ENCODE results near the gene SLC7A7. TPM values are rescaled to one million over a fixed set of nuclear protein-coding genes. Genes with fewer than 3 reads are reported as not detected.
"Not testable (repeated sequence)": the region's sequence is repeated elsewhere in the genome, so short reads cannot be mapped to it uniquely, and the experiment has no call there.

The SLC7A7 gene
- total RNA-seq, 1 donor from 2014 or later = 63.5 TPM

DNA sequence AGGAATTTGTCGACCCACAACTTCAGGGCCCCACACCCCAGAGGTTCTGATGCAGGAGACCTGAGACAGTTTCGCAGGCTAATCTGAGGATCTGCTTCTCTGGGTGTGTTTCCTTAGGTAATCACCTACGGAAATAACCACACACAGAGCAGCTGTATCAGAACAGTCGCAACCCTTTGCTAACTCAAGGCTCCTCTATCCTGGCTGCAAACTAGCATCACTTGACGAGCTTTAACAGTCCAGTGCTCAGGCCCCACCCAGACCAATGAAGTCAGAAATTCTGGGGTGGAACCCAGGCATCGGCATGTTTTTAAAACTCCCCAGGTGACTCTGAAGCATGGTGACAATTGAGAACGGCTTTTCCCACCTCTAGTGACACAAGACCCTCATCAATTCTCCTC lies 20.7 kb downstream of the SLC7A7 start:
- no peak for DNase-seq (ENCODE audit: low read depth)

DNA sequence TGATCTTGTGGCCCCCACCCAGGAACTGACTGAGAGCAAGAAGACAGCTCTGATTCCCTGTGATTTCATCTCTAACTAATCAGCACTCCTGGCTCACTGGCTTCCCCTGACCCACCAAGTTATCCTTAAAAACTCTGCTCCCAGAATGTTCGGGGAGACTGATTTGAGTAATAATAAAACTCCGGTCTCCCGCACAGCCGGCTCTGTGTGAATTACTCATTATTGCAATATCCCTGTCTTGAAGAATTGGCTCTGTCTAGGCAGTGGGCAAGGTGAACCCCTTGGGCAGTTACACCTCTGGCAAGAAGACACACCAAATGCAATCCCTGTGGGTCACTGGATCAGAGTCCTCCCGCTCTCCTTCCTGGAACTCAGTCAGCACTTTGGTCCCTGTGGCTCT lies 21.3 kb downstream of the SLC7A7 start:
- no peak for DNase-seq (ENCODE audit: low read depth)

DNA sequence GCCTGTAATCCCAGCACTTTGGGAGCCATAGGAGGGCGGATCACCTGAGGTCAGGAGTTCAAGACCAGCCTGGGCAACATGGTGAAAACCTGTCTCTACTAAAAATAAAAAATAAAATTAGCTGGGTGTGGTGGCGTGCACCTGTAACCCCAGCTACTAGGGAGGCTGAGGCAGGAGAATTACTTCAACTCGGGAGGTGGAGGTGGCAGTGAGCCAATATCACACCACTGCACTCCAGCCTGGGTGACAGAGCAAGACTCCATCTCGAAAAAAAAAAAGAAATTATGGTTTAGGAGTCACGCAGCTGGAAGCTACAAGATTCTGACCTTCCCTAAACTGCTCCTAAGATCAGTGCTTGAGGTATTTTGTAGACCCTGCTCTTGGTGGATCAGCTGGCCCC lies 21.7 kb downstream of the SLC7A7 start:
- not testable (repeated sequence) for DNase-seq (ENCODE audit: low read depth)

DNA sequence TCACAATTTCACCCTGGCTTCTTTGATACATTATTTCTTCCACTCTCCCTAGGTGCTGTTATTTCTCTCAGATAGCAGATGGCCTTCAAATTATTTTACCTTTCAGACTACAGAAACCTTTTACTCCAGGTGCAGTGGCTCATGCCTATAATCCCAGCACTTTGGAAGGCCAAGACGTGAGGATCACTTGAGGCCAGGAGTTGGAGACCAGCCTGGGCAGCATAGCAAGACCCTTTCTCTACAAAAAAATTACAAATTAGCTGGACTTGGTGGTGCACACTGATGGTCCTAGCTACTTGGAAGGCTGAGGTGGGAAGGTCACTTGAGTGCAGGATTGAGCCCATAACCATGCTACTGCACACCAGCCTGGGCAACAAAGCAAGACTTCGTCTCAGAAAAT lies 23.1 kb downstream of the SLC7A7 start:
- DNase-seq (ENCODE audit: low read depth) = no peak

DNA sequence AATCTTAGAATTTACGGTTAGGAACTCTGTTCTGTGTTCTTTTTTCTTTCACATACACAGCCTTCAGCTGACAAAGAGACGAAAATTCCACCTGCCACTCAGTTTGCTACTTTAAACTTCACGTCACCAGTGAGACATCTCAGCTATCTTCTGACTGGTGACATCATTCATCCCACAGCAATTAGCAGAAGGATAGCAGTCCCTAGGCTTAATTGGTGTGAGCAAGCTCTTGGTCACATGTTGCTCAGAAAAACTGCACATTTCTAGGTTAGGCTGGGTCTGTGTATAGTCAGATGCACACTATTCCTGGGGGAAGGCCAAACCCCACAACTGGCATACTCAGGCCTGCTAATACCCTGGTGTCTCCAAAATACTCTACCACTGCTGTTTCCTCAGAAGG lies 23.9 kb downstream of the SLC7A7 start:
- peak; percentile 97 for DNase-seq (ENCODE audit: low read depth)

DNA sequence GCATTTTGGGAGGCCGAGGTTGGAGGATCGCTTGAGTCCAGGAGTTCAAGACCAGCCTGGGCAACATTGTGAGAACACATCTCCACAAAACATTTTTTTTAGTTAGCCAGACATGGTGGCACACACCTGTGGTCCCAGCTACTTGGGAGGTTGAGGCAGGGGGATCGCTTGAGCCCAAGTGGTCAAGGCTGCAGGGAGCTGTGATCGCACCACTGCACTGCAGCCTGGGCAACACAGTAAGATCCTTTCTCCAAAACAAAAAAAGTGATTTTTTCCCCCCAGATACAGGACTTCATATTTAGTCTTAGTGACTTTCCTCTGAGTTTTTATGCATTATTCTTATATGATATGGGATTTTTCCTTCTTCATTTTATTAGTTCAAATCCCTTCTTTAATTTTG lies 28.6 kb downstream of the SLC7A7 start:
- no peak for DNase-seq (ENCODE audit: low read depth)

DNA sequence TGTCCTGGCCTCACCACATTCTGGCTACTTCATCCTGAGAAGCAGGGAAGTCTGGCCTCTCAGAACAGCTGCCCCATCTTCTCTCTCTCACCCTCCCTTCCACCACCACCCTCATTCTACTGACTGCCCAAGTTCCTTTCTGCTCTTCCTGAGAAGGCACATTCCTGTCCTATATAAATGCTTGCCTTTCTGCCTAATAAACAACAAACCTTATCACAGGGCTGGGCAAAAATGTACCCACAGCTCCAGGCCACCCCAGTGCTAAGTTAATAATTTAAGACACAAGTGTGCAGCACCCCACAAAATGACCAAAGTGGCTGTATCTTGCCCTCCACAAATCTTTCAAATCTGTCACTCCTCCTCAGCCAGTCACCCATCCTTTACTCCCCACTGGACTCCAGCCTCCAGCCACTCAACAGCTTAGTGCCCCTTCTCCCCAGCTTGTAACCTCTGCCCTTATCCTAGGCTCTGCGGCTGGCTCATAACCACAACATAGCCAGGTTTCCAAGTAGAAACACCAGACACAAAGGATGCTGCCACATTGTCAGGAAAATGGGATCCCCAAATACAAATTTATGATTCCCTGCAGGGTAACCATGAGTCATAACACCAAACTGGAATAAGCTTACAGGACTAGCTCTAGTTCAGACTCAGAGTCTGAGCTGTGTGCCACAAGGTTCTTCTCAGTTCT lies 33.8 kb downstream of the SLC7A7 start:
- peak; percentile 94 for DNase-seq (ENCODE audit: low read depth)

DNA sequence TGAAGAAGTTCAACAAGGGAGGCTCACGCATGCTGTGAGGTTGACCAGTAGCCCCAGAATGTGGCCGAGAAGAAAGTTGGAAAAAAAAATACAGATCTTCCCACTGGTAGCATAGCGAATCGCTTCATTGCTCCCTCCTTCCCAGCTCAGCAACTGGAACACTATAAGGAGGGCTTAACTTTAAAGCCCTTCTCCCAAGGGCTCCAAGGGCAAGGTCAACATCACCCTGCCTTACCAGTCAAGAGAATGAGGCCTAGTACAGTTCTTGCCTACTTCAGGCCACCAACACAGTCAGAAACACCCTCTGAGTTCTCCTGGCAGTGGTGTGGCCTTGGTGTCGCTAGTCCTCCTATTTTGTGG lies 34.3 kb downstream of the SLC7A7 start:
- no peak for DNase-seq (ENCODE audit: low read depth)

DNA sequence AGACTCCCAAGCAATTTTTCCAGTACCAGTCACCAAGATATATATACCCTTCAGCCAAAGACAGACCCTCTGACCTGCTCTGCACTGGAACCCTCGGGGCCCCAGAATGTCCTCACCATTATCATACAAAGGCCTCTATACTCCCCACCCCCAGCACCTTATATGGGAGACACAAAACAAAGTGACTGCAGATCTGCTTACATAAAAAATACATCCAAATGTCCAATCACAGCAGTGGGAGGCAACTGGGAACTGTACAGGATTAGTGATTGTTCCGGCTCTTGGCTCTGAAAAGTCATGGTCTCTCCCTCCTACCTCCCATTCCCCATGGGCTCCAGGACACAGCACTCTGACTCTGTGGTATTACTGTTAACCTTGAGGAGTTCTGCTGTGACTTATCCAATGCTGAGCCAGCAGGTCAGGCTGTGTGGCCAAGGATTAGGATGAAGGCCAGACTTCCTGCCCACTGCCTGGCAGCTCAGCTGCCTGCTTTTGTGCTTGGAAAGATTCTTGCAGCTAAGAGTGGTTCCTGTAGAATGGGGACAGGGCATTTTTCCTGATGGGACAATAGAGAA lies 35.0 kb downstream of the SLC7A7 start:
- DNase-seq (ENCODE audit: low read depth) = peak; percentile 82

DNA sequence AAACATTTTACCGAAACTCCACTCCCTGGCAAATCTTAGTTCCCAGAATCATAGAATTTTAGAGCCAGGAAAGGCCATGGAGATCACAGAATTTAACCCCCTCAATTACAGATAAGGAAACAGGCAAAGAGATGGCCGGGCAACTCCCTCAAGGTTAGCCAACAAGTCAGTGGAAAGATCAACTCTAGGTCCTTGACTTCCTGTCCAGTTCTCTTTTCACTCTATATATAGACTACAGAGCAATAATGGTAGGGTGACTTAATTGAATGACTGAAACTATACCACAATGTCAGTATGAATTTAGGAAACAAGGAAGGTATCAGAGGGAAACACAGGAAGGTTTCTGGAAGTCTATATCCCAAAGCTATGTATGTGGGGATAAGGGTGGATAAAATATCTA lies 37.2 kb downstream of the SLC7A7 start:
- no peak for DNase-seq (ENCODE audit: low read depth)

DNA sequence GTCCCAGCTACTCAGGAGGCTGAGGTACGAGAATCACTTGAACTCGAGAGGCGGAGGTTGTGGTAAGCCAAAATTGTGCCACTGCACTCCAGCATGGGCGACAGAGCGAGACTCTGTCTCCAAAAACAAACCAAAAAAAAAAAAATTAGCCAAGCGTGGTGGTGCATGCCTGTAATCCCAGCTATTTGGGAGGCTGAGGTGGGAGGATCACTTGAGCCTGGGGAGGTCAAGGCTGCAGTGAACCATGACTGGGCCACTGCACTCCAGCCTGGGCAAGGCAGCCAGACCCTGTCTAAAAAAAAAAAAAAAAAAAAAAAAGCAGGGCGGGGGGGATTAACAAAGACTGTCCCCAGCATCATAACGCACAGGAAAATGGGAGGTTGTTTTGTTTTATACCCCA lies 38.4 kb downstream of the SLC7A7 start:
- DNase-seq (ENCODE audit: low read depth) = not testable (repeated sequence)

DNA sequence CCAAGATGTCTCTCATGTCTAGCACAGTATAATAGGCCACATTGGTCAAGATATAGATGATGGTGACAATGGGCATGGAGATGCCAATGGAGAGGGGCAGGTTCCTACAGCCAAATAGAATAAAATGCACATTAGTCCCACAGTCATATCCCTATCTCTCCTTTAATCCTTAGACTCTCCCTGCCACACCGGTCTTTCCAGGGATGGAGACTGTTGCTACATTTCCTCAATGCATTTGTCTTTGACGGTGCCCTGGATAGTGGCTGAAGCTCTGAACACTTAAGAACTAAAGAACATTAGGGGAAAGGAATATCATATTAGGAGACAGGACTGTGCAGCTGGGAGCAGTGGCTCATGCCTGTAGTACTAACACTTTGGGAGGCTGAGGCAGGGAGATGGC lies 39.0 kb downstream of the SLC7A7 start:
- no peak for DNase-seq (ENCODE audit: low read depth)

DNA sequence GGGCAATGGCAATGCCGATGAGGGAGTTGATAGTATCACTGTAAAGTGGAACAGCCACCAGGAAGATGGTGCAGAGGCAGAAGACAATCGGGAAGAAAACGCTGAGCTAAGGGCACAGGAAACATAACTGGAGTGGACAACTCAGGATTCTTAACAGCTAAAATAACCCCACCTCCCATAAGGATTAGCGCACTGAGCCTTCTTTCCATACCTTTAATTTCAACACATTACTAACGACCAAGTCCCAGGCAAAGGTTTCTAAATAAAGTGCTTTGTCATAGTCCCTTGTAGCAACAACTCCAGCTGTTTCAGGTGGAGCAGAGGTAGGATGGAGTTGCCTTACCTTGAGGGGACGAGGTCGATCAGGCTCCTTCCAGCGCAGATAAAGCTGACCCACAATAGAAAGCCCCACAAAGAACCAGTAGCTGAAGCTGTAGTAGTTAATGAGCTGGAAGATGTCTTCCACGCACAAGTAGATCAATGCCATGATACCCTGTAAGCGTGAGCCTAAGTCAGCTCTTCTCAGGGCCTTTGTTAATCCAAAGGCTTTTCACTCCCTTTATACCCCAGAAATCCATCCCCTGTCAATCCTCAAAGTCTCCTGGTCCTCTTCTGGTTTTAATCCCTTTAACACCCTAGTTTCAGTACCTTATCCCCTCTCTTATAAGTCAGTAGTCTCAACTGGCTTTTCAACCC lies 41.1 kb downstream of the SLC7A7 start:
- DNase-seq (ENCODE audit: low read depth) = no peak

DNA sequence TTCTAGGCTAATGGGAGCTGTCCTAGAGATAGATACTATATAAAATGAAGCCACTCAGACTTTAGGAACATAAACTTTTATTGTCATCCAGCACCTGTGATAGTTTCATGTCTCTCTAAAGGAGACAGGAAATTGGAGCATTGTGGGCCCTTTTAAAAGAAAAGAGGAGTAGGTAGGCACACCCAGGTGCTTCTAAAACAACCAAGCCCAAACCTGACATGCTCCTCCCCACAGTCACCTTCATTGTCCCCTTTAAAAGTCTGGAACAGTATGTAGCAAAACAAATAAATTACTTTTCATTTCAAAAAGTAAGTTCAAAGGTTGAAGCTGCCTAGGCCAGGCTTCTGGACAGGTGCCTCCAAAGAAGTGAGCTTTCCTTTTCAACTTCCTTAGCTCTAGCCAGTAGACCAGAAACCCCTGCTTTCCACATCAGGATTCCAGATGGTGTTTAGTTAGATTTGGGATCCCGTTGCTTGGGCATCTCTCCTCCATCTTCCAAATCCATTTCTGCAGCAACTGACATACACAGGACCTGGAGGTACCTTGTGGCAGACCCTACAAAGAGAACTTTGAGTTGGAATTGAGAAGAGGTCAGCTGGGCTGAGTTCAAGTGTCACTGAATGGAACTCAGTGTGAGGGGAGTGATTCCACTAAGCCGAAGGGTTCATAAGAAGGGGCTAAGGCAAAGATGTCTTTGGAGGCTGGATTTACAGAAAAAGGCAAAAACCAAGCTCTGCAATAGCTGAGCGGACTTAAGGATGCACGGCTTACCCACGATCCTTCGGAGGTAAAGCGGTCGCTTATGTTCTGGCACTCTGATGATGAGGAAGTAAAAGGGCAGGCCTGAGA lies 41.8 kb downstream of the SLC7A7 start:
- no peak for DNase-seq (ENCODE audit: low read depth)

DNA sequence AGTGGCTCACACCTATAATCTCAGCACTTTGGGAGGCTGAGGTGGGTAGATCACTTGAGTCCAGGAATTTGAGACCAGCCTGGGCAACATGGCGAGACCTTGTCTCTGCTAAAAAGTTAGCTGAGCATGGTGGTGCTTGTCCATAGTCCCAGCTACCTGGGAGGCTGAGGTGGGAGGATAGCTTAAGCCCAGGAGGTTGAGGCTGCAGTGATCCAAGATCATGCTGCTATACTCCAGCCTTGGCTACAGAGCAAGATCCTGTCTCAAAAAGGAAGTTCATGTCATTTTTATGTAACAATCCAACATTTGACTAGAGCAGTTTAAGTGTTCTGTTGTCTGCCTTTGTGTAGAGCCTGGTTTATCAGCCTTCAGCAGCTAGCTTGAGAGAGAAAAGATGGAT lies 42.5 kb downstream of the SLC7A7 start:
- DNase-seq (ENCODE audit: low read depth) = no peak

DNA sequence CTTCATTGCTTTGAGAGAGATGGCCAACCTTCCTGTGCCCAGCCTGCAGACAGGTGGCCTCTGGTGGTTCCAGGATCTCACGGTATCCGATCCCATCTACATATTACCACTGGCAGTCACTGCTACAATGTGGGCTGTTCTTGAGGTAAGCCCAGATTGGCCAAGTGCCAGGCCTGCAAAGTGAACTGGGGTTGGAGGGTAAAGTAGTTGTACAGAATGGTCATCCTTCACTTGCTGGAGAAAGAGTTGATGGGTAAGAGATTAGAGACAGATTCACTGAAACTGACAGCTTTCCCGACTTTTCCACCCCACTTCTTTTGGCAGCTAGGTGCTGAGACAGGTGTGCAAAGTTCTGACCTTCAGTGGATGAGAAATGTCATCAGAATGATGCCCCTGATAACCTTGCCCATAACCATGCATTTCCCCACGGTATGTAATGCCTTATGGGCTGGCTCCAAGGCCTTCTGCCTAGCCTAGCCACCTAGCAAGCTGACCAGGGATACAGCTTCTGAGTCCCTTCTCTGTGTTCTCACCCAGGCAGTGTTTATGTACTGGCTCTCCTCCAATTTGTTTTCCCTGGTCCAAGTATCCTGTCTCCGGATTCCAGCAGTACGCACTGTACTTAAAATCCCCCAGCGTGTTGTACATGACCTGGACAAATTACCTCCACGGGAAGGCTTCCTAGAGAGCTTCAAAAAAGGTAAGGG lies 44.6 kb downstream of the SLC7A7 start:
- DNase-seq (ENCODE audit: low read depth) = no peak

DNA sequence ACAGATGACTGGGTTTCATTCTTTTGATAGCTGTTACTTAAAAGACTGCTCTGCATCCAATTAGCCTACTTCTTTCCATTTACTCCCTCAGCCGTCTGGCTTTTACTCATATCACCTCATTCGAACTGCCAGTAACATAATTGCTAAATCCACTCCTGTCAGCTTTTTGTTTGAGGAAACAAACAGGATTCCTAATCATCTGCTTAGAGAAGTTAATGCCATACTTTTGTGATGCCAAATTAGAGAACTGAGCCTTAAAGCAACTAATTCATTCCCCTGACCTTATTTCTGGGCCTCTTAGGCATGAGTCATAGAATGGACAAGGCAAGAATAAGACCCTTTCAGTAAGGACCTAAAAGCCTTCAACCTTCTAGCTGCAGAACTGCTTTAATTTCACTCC lies 45.9 kb downstream of the SLC7A7 start:
- no peak for DNase-seq (ENCODE audit: low read depth)

DNA sequence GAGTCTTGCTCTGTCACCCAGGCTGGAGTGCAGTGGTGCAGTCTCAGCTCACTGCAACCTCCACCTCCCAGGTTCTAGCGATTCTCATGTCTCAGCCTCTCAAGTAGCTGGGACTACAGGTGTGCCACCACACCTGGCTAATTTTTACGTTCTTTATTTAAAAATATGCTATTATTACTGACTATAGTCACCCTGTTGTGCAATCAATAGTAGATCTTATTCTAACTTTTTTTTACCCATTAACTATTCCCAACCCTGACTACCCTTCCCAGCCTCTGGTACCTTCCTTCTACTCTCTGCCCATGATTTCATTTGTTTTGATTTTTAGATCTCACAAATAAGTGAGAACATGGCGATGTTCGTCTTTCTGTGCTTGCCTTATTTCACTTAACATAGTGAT lies 46.3 kb downstream of the SLC7A7 start:
- no peak for DNase-seq (ENCODE audit: low read depth)

DNA sequence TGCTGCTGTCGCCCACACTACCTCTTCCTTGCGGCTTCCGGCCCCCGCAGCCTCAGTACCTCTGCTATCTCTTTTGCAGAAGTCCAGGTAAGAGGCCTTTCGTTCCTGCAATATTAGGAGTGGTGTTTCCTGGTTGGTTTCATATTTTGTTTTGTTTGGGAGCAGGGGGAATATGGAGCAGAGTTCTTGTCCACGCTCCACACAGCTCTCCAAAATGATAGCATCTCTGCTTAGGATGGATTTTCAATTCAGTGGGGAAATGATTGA lies 48.0 kb downstream of the SLC7A7 start:
- no peak for DNase-seq (ENCODE audit: low read depth)

DNA sequence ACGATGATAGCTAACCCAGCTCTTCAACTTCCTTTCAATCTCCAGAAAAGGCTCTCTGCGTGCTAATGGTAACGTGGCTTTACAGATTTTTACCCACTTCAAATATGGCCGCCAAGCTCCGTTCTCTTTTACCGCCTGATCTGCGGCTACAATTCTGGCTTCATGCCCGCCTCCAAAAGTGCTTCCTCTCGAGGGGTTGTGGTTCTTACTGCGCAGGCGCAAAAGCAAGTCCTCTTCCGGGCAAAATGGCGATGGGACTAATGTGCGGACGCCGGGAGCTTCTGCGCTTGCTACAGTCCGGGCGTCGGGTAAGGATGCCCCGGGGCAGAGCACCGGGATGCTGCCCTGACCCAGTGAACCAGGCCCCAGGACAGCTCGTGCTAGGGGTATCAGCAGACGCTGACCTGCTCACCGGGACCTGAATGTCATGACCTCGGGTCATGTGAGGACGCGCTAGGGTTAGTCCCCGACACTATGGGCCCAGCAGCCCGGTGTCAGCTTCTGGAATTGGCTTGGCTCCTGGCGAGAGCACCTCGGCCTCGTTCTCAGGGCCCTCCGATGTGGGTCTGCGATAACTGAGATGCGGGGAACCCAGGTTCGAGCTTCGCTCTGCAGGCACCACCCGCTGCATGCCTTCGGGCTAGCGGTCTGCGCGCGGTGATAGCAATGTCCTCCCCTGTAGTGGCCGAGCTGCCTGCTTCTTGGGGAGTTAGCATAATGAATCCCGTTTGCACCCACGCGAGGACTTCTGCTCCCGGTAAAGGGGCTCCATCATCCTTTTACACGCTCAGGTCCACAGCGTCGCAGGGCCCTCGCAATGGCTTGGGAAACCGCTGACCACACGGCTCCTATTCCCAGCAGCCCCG lies 48.5 kb downstream of the SLC7A7 start, which contains the start of gene OXA1L:
Gene OXA1L (plus strand): TSS at position 232 of the 866 bp plus-strand sequence. CDS start 14 bp downstream, at position 246.
- DNase-seq (ENCODE audit: low read depth) = peak; percentile 99
